HCT116 (cell line): ENCODE results near the gene SYMPK. TPM values are rescaled to one million over a fixed set of nuclear protein-coding genes. Genes with fewer than 3 reads are reported as not detected.

Source experiments
- ATAC-seq: fragments of 200-7000 bp; cut with Tn5 transposase; 2 replicates; pipeline ENCODE4 v1.9.1; 2020; ENCODE audit warnings: mild to moderate bottlenecking, moderate library complexity
- BruUV-seq: library from RNA; stranded (reverse); fragments of 400-500 nt; replicated peaks from 2 replicates; lab custom pipeline; 2021; lab: Mats Ljungman, UMichigan
- CTCF ChIA-PET: fragments of 300-600 bp; sonication (Branson Sonifier 250); formaldehyde crosslinking; loops from one replicate; lab custom pipeline; 2021; ENCODE audit warnings: antibody characterized with exemption; lab: Charles Lee
- POLR2A ChIA-PET: fragments of 300-600, 350-600 bp; sonication (Branson Sonifier 250); formaldehyde crosslinking; loops from one replicate; lab custom pipeline; 2021; ENCODE audit warnings: antibody characterized with exemption; lab: Charles Lee
- RAD21 ChIA-PET, 2 experiments: fragments of 300-600 bp; sonication (Branson Sonifier 250); formaldehyde crosslinking; loops; one replicate each; lab custom pipeline; 2023; ENCODE audit warnings: low total read pairs in 2 of 2; ENCODE audit not compliant: uncharacterized antibody in 2 of 2, unreplicated experiment in 2 of 2, low non-redundant PET in 1 of 2; lab: Charles Lee
- DNase-seq: peaks from one replicate; pipeline ENCODE4 v3.0.0-alpha.2; 2010; ENCODE audit warnings: low read depth, low spot score
- H2AFZ ChIP-seq: fragments of 200-600 bp; shearing (Covaris generic), sonication (generic); 2 replicates; pipeline ENCODE4 v1.6.1; 2017; ENCODE audit warnings: low read depth, mixed run types, mixed read lengths, antibody characterized with exemption, low read length; ENCODE audit not compliant: poor library complexity, severe bottlenecking
- H3K27ac ChIP-seq: 2 replicates; pipeline ENCODE4 v1.5.1; 2012; ENCODE audit warnings: low read depth, low read length
- H3K27me3 ChIP-seq: fragments of 200-600 bp; sonication (generic); 2 replicates; pipeline ENCODE4 v1.6.1; 2016; ENCODE audit warnings: mixed run types, low read length, mixed read lengths; ENCODE audit not compliant: insufficient read depth
- H3K36me3 ChIP-seq, 2 experiments: fragments of 200-500 bp in 1 of 2; fragments of 200-600 bp in 1 of 2; sonication (Bioruptor generic) in 1 of 2; sonication (generic) in 1 of 2; 2 replicates each; pipeline versions ENCODE4 v1.5.1 to v1.6.1; 2014 to 2016; ENCODE audit warnings: low read length in 2 of 2, inconsistent platforms in 1 of 2, mixed read lengths in 1 of 2, mixed run types in 1 of 2; ENCODE audit not compliant: insufficient read depth in 2 of 2, control insufficient read depth in 1 of 2
- H3K4me1 ChIP-seq, 2 experiments: fragments of 200-600 bp in 1 of 2; sonication (generic) in 1 of 2; 2 replicates each; pipeline versions ENCODE4 v1.5.1 to v1.6.1; 2012 to 2017; ENCODE audit warnings: low read length in 2 of 2, inconsistent platforms in 1 of 2, mild to moderate bottlenecking in 1 of 2, mixed read lengths in 1 of 2, mixed run types in 1 of 2, moderate library complexity in 1 of 2; ENCODE audit not compliant: insufficient read depth in 2 of 2, control insufficient read depth in 1 of 2
- H3K4me2 ChIP-seq: fragments of 200-600 bp; sonication (generic); 2 replicates; pipeline ENCODE4 v1.6.1; 2017; ENCODE audit warnings: mixed run types, low read length, mixed read lengths
- H3K4me3 ChIP-seq, 2 experiments: fragments of 200-600 bp in 1 of 2; sonication (generic) in 1 of 2; replicated peaks in 1 of 2; 2 replicates each; pipeline ENCODE4 v1.5.1; 2011 to 2016; ENCODE audit warnings: low read length in 2 of 2, control low read depth in 1 of 2, low read depth in 1 of 2, mild to moderate bottlenecking in 1 of 2, mixed read lengths in 1 of 2, mixed run types in 1 of 2
- H3K79me2 ChIP-seq: fragments of 200-600 bp; sonication (generic); 2 replicates; pipeline ENCODE4 v1.6.1; 2017; ENCODE audit warnings: mild to moderate bottlenecking, mixed run types, low read length, moderate library complexity, mixed read lengths; ENCODE audit not compliant: insufficient read depth
- H3K9ac ChIP-seq: fragments of 200-600 bp; sonication (generic); 2 replicates; pipeline ENCODE4 v1.6.1; 2016; ENCODE audit warnings: low read length, mixed read lengths
- H3K9me2 ChIP-seq: fragments of 200-600 bp; sonication (generic), shearing (Covaris generic); 2 replicates; pipeline ENCODE4 v1.6.1; 2017; ENCODE audit warnings: mixed run types, mild to moderate bottlenecking, moderate library complexity; ENCODE audit not compliant: insufficient read depth
- H3K9me3 ChIP-seq, 2 experiments: fragments of 200-500 bp in 1 of 2; fragments of 200-600 bp in 1 of 2; sonication (Bioruptor generic) in 1 of 2; sonication (generic) in 1 of 2; 2 replicates each; pipeline ENCODE4 v1.6.1; 2014 to 2017; ENCODE audit warnings: low read length in 2 of 2, mixed read lengths in 2 of 2, inconsistent platforms in 1 of 2, low read depth in 1 of 2, mild to moderate bottlenecking in 1 of 2, mixed run types in 1 of 2, moderate library complexity in 1 of 2; ENCODE audit not compliant: control insufficient read depth in 1 of 2, insufficient read depth in 1 of 2
- H4K20me1 ChIP-seq: fragments of 200-600 bp; sonication (generic), shearing (Covaris generic); 2 replicates; pipeline ENCODE4 v1.6.1; 2017; ENCODE audit warnings: mixed run types, mild to moderate bottlenecking, moderate library complexity; ENCODE audit not compliant: insufficient read depth
- CEBPB ChIP-seq: IDR thresholded peaks from 2 replicates; pipeline ENCODE4 v1.6.1; 2012; ENCODE audit warnings: low read depth
- CTCF ChIP-seq, 3 experiments: fragments of 200-600 bp in 1 of 3; sonication (generic) in 1 of 3; IDR thresholded peaks in 2 of 3; conservative IDR thresholded peaks in 1 of 3; 2 replicates each; pipeline ENCODE4 v1.5.1; 2012 to 2017; ENCODE audit warnings: low read depth in 2 of 3, low read length in 2 of 3, antibody characterized with exemption in 1 of 3, borderline replicate concordance in 1 of 3, control low read depth in 1 of 3, mild to moderate bottlenecking in 1 of 3, mixed read lengths in 1 of 3, mixed run types in 1 of 3, moderate library complexity in 1 of 3; ENCODE audit not compliant: insufficient read depth in 1 of 3
- POLR2A ChIP-seq: IDR thresholded peaks from 2 replicates; pipeline ENCODE4 v1.7.0; 2011; ENCODE audit warnings: borderline replicate concordance; ENCODE audit not compliant: insufficient read depth, insufficient read length; ENCODE audit errors: extremely low read depth
- intact Hi-C: fragments of 100-400 bp; cut with micrococcal nuclease; formaldehyde crosslinking; loops from 2 replicates; pipeline ENCODE4 v1.10.0; 2022
- total RNA-seq: library from RNA; stranded (reverse); gene quantifications from one replicate; pipeline ENCODE4 v1.2.1, GENCODE V29; 2021; ENCODE audit not compliant: unreplicated experiment
- TF ChIP-seq, protein P1 (sequence below): IDR thresholded peaks from 2 replicates; pipeline ENCODE4 v1.6.1; 2012; ENCODE audit warnings: low read depth

SYMPK gene
- total RNA-seq, 1 experiment from 2014 or later: 117 TPM

DNA sequence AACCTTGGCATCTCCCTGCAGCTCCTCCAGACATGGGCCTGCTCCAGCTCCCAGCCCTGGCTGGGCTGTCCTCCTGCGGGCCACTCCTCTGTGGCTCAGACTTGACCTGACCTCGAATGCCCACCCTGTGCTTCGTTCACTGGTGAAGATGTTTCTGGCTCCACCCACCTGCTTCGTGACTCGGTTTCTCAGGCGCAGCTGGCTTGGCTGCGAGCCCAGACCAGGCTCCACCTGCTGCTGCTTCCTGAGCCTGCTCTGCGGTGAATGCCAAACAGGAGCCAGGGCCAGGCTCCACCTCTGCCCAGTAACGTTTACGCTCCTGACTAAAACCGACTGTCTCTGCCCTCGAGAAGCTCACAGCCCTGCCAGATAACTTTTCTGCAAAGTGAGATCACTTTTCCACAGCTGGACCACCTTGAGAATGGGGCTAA, 38.9 kb downstream of the SYMPK start:
- RAD21 ChIA-PET: interaction anchor here in 1 of 2 experiments (0.6 kb wide), 1 partner anchor 1030 kb away, joined by 3 read pairs; no protein-coding TSS in a partner anchor
- Histone ChIP-seq H2AFZ (no peak overlapping the region), H3K9me2 (no peaks in the 10 kb centered on the region), H4K20me1 (no peaks in the 10 kb centered on the region), H3K9me3 (no peaks in the 10 kb centered on the region), H3K79me2 (no peaks in the 10 kb centered on the region), H3K4me1 (no peaks in the 10 kb centered on the region), H3K36me3 (peaks cover 26 to 47% of the 10 kb centered on the region in 2 experiments; a peak in 3 of 4 replicates), H3K27ac (no peak overlapping the region), H3K27me3 (no peaks in the 10 kb centered on the region), H3K4me2 (no peak overlapping the region), H3K4me3 (no peak overlapping the region), H3K9ac (no peak overlapping the region)
- DNase-seq (no peak), ATAC-seq (no peak)
- intact Hi-C loops: no loop called here
- TF ChIP-seq CEBPB (no peak), CTCF (IDR thresholded peaks at IDR 0.05 in 2 of 3, conservative IDR thresholded peaks at IDR 0.05 in 1 of 3; ENCODE audit: borderline replicate concordance in 1 of 3, insufficient read depth in 1 of 3, low read depth in 2 of 3, low read length in 2 of 3) (no peak), POLR2A (no peak)
- TF ChIP-seq, protein P1, sequence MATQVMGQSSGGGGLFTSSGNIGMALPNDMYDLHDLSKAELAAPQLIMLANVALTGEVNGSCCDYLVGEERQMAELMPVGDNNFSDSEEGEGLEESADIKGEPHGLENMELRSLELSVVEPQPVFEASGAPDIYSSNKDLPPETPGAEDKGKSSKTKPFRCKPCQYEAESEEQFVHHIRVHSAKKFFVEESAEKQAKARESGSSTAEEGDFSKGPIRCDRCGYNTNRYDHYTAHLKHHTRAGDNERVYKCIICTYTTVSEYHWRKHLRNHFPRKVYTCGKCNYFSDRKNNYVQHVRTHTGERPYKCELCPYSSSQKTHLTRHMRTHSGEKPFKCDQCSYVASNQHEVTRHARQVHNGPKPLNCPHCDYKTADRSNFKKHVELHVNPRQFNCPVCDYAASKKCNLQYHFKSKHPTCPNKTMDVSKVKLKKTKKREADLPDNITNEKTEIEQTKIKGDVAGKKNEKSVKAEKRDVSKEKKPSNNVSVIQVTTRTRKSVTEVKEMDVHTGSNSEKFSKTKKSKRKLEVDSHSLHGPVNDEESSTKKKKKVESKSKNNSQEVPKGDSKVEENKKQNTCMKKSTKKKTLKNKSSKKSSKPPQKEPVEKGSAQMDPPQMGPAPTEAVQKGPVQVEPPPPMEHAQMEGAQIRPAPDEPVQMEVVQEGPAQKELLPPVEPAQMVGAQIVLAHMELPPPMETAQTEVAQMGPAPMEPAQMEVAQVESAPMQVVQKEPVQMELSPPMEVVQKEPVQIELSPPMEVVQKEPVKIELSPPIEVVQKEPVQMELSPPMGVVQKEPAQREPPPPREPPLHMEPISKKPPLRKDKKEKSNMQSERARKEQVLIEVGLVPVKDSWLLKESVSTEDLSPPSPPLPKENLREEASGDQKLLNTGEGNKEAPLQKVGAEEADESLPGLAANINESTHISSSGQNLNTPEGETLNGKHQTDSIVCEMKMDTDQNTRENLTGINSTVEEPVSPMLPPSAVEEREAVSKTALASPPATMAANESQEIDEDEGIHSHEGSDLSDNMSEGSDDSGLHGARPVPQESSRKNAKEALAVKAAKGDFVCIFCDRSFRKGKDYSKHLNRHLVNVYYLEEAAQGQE: no peak
- POLR2A ChIA-PET: interaction anchor here (0.7 kb wide), 1 partner anchor 39 kb away, joined by 4 read pairs; no protein-coding TSS in a partner anchor
- CTCF ChIA-PET: interaction anchor here (0.5 kb wide), 1 partner anchor 30 kb away, joined by 3 read pairs; no protein-coding TSS in a partner anchor
- no TSS peak for BruUV-seq
